ENCODE results near the gene CASQ2.
"Not testable (repeated sequence)": the region's sequence is repeated elsewhere in the genome, so short reads cannot be mapped to it uniquely, and the experiment has no call there.

CASQ2 gene

GRCh38 chr1:115780655-115781054, 12.1 kb upstream of the CASQ2 start:
- not testable (repeated sequence) for DNase-seq

GRCh38 chr1:115779075-115779474, 10.6 kb upstream of the CASQ2 start:
- not testable (repeated sequence) for DNase-seq

GRCh38 chr1:115771847-115772457, 3.4 kb upstream of the CASQ2 start:
- DNase-seq = peak; percentile 11

- no peak for DNase-seq
These were observed 2.8 kb upstream of the CASQ2 start for GRCh38 chr1:115771094-115771846.

- no peak for DNase-seq
These were observed 1.1 kb downstream of the CASQ2 start for GRCh38 chr1:115767403-115767802.

GRCh38 chr1:115765091-115765490, 3.4 kb downstream of the CASQ2 start:
- DNase-seq = no peak

- DNase-seq = no peak
These were observed 4.0 kb downstream of the CASQ2 start for GRCh38 chr1:115764541-115764940.

GRCh38 chr1:115762779-115763178, 5.7 kb downstream of the CASQ2 start:
- no peak for DNase-seq

GRCh38 chr1:115761601-115762302, 6.8 kb downstream of the CASQ2 start:
- no peak for DNase-seq

GRCh38 chr1:115757856-115758255, 10.7 kb downstream of the CASQ2 start:
- no peak for DNase-seq

- DNase-seq = no peak
These were observed 11.2 kb downstream of the CASQ2 start for GRCh38 chr1:115757326-115757725.

- no peak for DNase-seq
These were observed 12.8 kb downstream of the CASQ2 start for GRCh38 chr1:115755456-115756370.

- DNase-seq = no peak
These were observed 14.7 kb downstream of the CASQ2 start for GRCh38 chr1:115753830-115754229.

- no peak for DNase-seq
These were observed 15.2 kb downstream of the CASQ2 start for GRCh38 chr1:115753361-115753760.

- DNase-seq = no peak
These were observed 19.9 kb downstream of the CASQ2 start for GRCh38 chr1:115748401-115749150.

- DNase-seq = no peak
These were observed 22.4 kb downstream of the CASQ2 start for GRCh38 chr1:115746021-115746690.

GRCh38 chr1:115744646-115745275, 23.8 kb downstream of the CASQ2 start:
- no peak for DNase-seq

- DNase-seq = no peak
These were observed 27.7 kb downstream of the CASQ2 start for GRCh38 chr1:115740811-115741210.

GRCh38 chr1:115732316-115732715, 36.2 kb downstream of the CASQ2 start:
- DNase-seq = no peak

- DNase-seq = no peak
These were observed 38.8 kb downstream of the CASQ2 start for GRCh38 chr1:115729756-115730155.

GRCh38 chr1:115728341-115728740, 40.2 kb downstream of the CASQ2 start:
- no peak for DNase-seq
